Progenitor cell of endocrine pancreas (in vitro differentiated cells): ENCODE data around the gene CHADL. TPM values are rescaled to one million over a fixed set of nuclear protein-coding genes. Genes with fewer than 3 reads are reported as not detected.
A peak's percentile ranks its signal among the peaks of the same experiment; 100 is the strongest.

Experiments used
- DNase-seq: peaks from one replicate; pipeline ENCODE4 v3.0.0; 2021; ENCODE audit warnings: low spot score; ENCODE audit not compliant: unreplicated experiment
- H3K27ac Mint-ChIP-seq: 2 replicates; pipeline ENCODE4 v1.8.0; 2021; ENCODE audit warnings: mild to moderate bottlenecking, moderate library complexity, mixed read lengths
- H3K27me3 Mint-ChIP-seq: 2 replicates; pipeline ENCODE4 v1.8.0; 2021; ENCODE audit warnings: mixed read lengths
- H3K36me3 Mint-ChIP-seq: 2 replicates; pipeline ENCODE4 v1.8.0; 2022; ENCODE audit warnings: mixed read lengths; ENCODE audit not compliant: insufficient read depth
- H3K4me1 Mint-ChIP-seq: 2 replicates; pipeline ENCODE4 v1.8.0; 2021; ENCODE audit warnings: low read depth, mixed read lengths
- H3K4me3 Mint-ChIP-seq: 2 replicates; pipeline ENCODE4 v1.8.0; 2021; ENCODE audit warnings: low read depth, mild to moderate bottlenecking, moderate library complexity, mixed read lengths
- H3K9me3 Mint-ChIP-seq: 2 replicates; pipeline ENCODE4 v1.8.0; 2021; ENCODE audit warnings: low read depth, mixed read lengths
- CTCF ChIP-seq: fragments of 200-600 bp; sonication (generic); IDR thresholded peaks from one replicate; pipeline ENCODE4 v1.5.0; 2021; ENCODE audit warnings: antibody characterized with exemption, mild to moderate bottlenecking; ENCODE audit not compliant: unreplicated experiment
- total RNA-seq: library from RNA; stranded (reverse); gene quantifications from 2 replicates; pipeline ENCODE4 v1.2.1, GENCODE V29; 2021

The CHADL gene
- total RNA-seq, 1 donor from 2014 or later: 3.1 TPM

GRCh38 chr22:41285441-41285819 lies 44.7 kb upstream of the CHADL start:
- Mint-ChIP-seq H3K9me3 (no peaks in the 10 kb centered on the region), H3K27ac (peak overlapping the region; percentile 99), H3K36me3 (peaks cover 5% of the 10 kb centered on the region), H3K4me1 (peaks cover 22% of the 10 kb centered on the region), H3K4me3 (peak overlapping the region; percentile 92), H3K27me3 (no peaks in the 10 kb centered on the region)
- peak; percentile 36 for DNase-seq
- TF ChIP-seq CTCF: no peak

- H3K4me1 Mint-ChIP-seq: peaks cover 18% of the 10 kb centered on the region
- no peak for TF ChIP-seq CTCF
- H3K27ac Mint-ChIP-seq: no peak overlapping the region
- H3K27me3 Mint-ChIP-seq: no peaks in the 10 kb centered on the region
- peaks cover 5% of the 10 kb centered on the region for H3K36me3 Mint-ChIP-seq
- H3K4me3 Mint-ChIP-seq: peak overlapping the region; percentile 92
- DNase-seq: no peak
- H3K9me3 Mint-ChIP-seq: no peaks in the 10 kb centered on the region
These were observed 43.7 kb upstream of the CHADL start for GRCh38 chr22:41284465-41284864.

DNA sequence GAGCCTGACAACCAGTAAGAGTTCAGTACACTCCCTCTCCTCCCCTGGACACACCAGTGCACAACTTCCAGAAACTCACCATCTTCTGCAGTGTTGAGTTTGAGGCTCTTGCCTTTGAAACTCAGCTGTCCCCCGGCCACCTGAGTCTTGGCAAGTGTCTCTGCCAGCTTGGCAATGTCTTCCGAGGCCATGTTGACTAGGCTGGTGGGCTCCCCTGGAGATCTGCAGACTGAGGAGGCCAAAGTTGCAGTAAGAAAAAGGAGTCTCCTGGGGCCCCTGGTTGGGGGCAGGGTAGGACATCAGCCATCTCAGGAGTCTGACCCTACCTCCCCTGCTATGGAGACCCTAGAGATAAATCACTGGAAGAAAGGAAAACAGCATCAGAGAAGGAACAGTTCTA lies 40.1 kb upstream of the CHADL start:
- H3K27me3 Mint-ChIP-seq: no peaks in the 10 kb centered on the region
- H3K36me3 Mint-ChIP-seq: peaks cover 20% of the 10 kb centered on the region
- no peak for TF ChIP-seq CTCF
- H3K27ac Mint-ChIP-seq: no peak overlapping the region
- no peak for DNase-seq
- H3K9me3 Mint-ChIP-seq: no peaks in the 10 kb centered on the region
- no peak overlapping the region for H3K4me3 Mint-ChIP-seq
- H3K4me1 Mint-ChIP-seq: peaks cover 7% of the 10 kb centered on the region

- no peak for TF ChIP-seq CTCF
- no peak for DNase-seq
- Mint-ChIP-seq H3K4me3 (no peak overlapping the region), H3K27me3 (no peaks in the 10 kb centered on the region), H3K27ac (no peak overlapping the region), H3K36me3 (peaks cover 21% of the 10 kb centered on the region), H3K9me3 (no peaks in the 10 kb centered on the region), H3K4me1 (peaks cover 4% of the 10 kb centered on the region)
These were observed 39.3 kb upstream of the CHADL start for GRCh38 chr22:41280065-41280464.

DNA sequence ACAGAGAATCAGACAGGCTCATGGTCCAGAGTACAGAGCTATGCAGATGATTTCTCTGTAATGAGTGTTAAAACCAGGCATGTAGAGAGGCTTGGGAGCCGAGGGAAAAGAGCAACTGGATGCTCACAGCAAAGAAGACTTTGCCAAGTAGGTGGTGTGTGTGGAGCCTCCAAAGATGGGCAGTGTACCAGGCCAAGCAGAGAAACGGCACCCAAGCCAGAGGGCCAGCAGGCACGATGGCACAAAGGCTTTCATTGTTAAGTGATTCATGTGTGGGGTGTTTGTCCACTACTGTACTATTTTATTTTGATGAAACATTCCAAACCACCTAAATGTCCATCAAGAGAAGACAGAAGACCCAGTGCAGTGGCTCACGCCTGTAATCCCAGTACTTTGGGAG lies 34.1 kb upstream of the CHADL start:
- H3K27ac Mint-ChIP-seq: no peak overlapping the region
- H3K9me3 Mint-ChIP-seq: no peaks in the 10 kb centered on the region
- no peak for TF ChIP-seq CTCF
- no peaks in the 10 kb centered on the region for H3K4me1 Mint-ChIP-seq
- DNase-seq: no peak
- no peaks in the 10 kb centered on the region for H3K27me3 Mint-ChIP-seq
- H3K4me3 Mint-ChIP-seq: no peak overlapping the region
- peaks cover 28% of the 10 kb centered on the region for H3K36me3 Mint-ChIP-seq
